SK-N-SH (cell line): Measurements from ENCODE around the gene PPIP5K1. TPM values are rescaled to one million over a fixed set of nuclear protein-coding genes. Genes with fewer than 3 reads are reported as not detected.

Source experiments
- CHD2 ChIP-seq: fragments of 150-350 bp; IDR thresholded peaks from 2 replicates; pipeline ENCODE4 v1.6.1; 2018; ENCODE audit warnings: low read length; ENCODE audit not compliant: partially characterized antibody
- ELF1 ChIP-seq: IDR thresholded peaks from 2 replicates; pipeline ENCODE4 v1.4.0; 2012
- EP300 ChIP-seq, 2 experiments: IDR thresholded peaks; 2 replicates each; pipeline versions ENCODE4 v1.4.0 to v1.6.1; 2012; ENCODE audit warnings: borderline replicate concordance in 1 of 2, low read depth in 1 of 2, low read length in 1 of 2
- EZH2phosphoT487 ChIP-seq: fragments of 200-600 bp; sonication (generic); IDR thresholded peaks from 2 replicates; pipeline ENCODE4 v1.6.1; 2017; ENCODE audit warnings: low read depth, mixed run types, mild to moderate bottlenecking, antibody characterized with exemption, moderate library complexity, borderline replicate concordance
- FOXJ3 ChIP-seq: sonication (generic); formaldehyde crosslinking; IDR thresholded peaks from 2 replicates; pipeline ENCODE4 v1.5.1; 2020; ENCODE audit warnings: mild to moderate bottlenecking, missing genetic modification reagents
- FOXM1 ChIP-seq: IDR thresholded peaks from 2 replicates; pipeline ENCODE4 v1.4.0; 2012; ENCODE audit warnings: low read depth, mild to moderate bottlenecking
- GABPA ChIP-seq: IDR thresholded peaks from 2 replicates; pipeline ENCODE4 v1.4.0; 2012; ENCODE audit warnings: low read depth, mild to moderate bottlenecking
- GATA2 ChIP-seq: sonication (generic); formaldehyde crosslinking; IDR thresholded peaks from 2 replicates; pipeline ENCODE4 v1.5.0; 2020; ENCODE audit warnings: mild to moderate bottlenecking, missing genetic modification reagents
- MEF2A ChIP-seq: IDR thresholded peaks from 2 replicates; pipeline ENCODE4 v1.4.0; 2012; ENCODE audit warnings: low read depth, borderline replicate concordance
- MXI1 ChIP-seq: IDR thresholded peaks from 2 replicates; pipeline ENCODE4 v1.6.1; 2012; ENCODE audit warnings: mild to moderate bottlenecking, low read depth, low read length, improper control_type of control experiment
- POLR2AphosphoS5 ChIP-seq: IDR thresholded peaks from 2 replicates; pipeline ENCODE4 v1.6.1; 2012; ENCODE audit warnings: low read depth, low read length
- RAD21 ChIP-seq: IDR thresholded peaks from 2 replicates; pipeline ENCODE4 v1.6.1; 2012; ENCODE audit warnings: mild to moderate bottlenecking, low read length
- RCOR1 ChIP-seq: fragments of 150-350 bp; IDR thresholded peaks from 2 replicates; pipeline ENCODE4 v1.6.1; 2017; ENCODE audit warnings: antibody characterized with exemption, low read length
- REST ChIP-seq: IDR thresholded peaks from 2 replicates; pipeline ENCODE4 v1.6.1; 2012; ENCODE audit warnings: mild to moderate bottlenecking, low read depth, low read length, moderate library complexity
- RFX5 ChIP-seq: IDR thresholded peaks from 2 replicates; pipeline ENCODE4 v1.6.1; 2012; ENCODE audit warnings: mild to moderate bottlenecking, improper control_type of control experiment, low read length
- RXRA ChIP-seq: IDR thresholded peaks from 2 replicates; pipeline ENCODE4 v1.4.0; 2012; ENCODE audit warnings: low read depth, mild to moderate bottlenecking, borderline replicate concordance
- SMC3 ChIP-seq: IDR thresholded peaks from 2 replicates; pipeline ENCODE4 v1.6.1; 2012; ENCODE audit warnings: low read depth, low read length, improper control_type of control experiment
- TAF1 ChIP-seq: IDR thresholded peaks from 2 replicates; pipeline ENCODE4 v1.6.1; 2012; ENCODE audit warnings: low read depth, mild to moderate bottlenecking, low read length, moderate library complexity, borderline replicate concordance
- TEAD4 ChIP-seq: IDR thresholded peaks from 2 replicates; pipeline ENCODE4 v1.4.0; 2012; ENCODE audit warnings: mild to moderate bottlenecking, borderline replicate concordance; ENCODE audit not compliant: insufficient read depth
- polyA plus RNA-seq, 3 experiments: library from polyadenylated mRNA; depleted of rRNA; stranded (reverse); fragments of >200 nt; gene quantifications; 2 replicates each; pipeline ENCODE4 v1.2.3, GENCODE V29; 2012
- TF ChIP-seq, protein P1 (sequence below): IDR thresholded peaks from 2 replicates; pipeline ENCODE4 v1.4.0; 2012; ENCODE audit warnings: low read depth, borderline replicate concordance
- TF ChIP-seq, protein P2 (sequence below): IDR thresholded peaks from 2 replicates; pipeline ENCODE4 v1.4.0; 2012; ENCODE audit warnings: low read depth, borderline replicate concordance

Gene PPIP5K1
- polyA plus RNA-seq, 1 of the 3 experiments (the other 2 are of a cell fraction), result 28.5 TPM

- TF ChIP-seq MEF2A, result no peak
- no peak for TF ChIP-seq GABPA
- TF ChIP-seq RFX5, result no peak
- TF ChIP-seq TEAD4, result no peak
- TF ChIP-seq, protein P1, sequence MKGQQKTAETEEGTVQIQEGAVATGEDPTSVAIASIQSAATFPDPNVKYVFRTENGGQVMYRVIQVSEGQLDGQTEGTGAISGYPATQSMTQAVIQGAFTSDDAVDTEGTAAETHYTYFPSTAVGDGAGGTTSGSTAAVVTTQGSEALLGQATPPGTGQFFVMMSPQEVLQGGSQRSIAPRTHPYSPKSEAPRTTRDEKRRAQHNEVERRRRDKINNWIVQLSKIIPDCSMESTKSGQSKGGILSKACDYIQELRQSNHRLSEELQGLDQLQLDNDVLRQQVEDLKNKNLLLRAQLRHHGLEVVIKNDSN, result no peak
- TF ChIP-seq GATA2, result peak; percentile 38
- TF ChIP-seq MXI1, result peak; percentile 39; the same call in 1 of the 2 replicates
- TF ChIP-seq POLR2AphosphoS5, result no peak
- TF ChIP-seq FOXM1, result no peak
- TF ChIP-seq, protein P2, sequence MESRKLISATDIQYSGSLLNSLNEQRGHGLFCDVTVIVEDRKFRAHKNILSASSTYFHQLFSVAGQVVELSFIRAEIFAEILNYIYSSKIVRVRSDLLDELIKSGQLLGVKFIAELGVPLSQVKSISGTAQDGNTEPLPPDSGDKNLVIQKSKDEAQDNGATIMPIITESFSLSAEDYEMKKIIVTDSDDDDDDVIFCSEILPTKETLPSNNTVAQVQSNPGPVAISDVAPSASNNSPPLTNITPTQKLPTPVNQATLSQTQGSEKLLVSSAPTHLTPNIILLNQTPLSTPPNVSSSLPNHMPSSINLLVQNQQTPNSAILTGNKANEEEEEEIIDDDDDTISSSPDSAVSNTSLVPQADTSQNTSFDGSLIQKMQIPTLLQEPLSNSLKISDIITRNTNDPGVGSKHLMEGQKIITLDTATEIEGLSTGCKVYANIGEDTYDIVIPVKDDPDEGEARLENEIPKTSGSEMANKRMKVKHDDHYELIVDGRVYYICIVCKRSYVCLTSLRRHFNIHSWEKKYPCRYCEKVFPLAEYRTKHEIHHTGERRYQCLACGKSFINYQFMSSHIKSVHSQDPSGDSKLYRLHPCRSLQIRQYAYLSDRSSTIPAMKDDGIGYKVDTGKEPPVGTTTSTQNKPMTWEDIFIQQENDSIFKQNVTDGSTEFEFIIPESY, result no peak
- no peak for TF ChIP-seq CHD2
- TF ChIP-seq ELF1, result no peak
- TF ChIP-seq EZH2phosphoT487, result no peak
- no peak for TF ChIP-seq EP300 (IDR thresholded peaks at IDR 0.05; ENCODE audit: borderline replicate concordance in 1 of 2, low read depth in 1 of 2, low read length in 1 of 2)
- TF ChIP-seq RXRA, result no peak
- TF ChIP-seq REST, result no peak
- no peak for TF ChIP-seq RCOR1
- TF ChIP-seq TAF1, result 0 out of 2 replicates have a peak, but pooled peaks have one; percentile 18
- no peak for TF ChIP-seq RAD21
- no peak for TF ChIP-seq SMC3
- TF ChIP-seq FOXJ3 (CRISPR knock-in tag), result no peak
These were observed 72.4 kb downstream of the PPIP5K1 start, which contains the start of gene MAP1A (continued) for GRCh38 chr15:43517354-43518196.
